Upper lobe of right lung (tissue), 1 donor: ENCODE measurements around the gene PCNP. TPM values are rescaled to one million over a fixed set of nuclear protein-coding genes. Genes with fewer than 3 reads are reported as not detected.
"Not testable (repeated sequence)": the region's sequence is repeated elsewhere in the genome, so short reads cannot be mapped to it uniquely, and the experiment has no call there.

ENCODE experiments used
- ATAC-seq: fragments of 200-7000 bp; cut with Tn5 transposase; one replicate; pipeline ENCODE4 v1.9.1; 2020; ENCODE audit warnings: mild to moderate bottlenecking, moderate library complexity
- DNase-seq: peaks from one replicate; pipeline ENCODE4 v3.0.0-alpha.2; 2020
- H3K27ac ChIP-seq: fragments of 200-600 bp; one replicate; pipeline ENCODE4 v1.8.0; 2022
- H3K27me3 ChIP-seq: fragments of 200-600 bp; one replicate; pipeline ENCODE4 v1.8.0; 2022; ENCODE audit warnings: mild to moderate bottlenecking
- H3K36me3 ChIP-seq: fragments of 200-600 bp; one replicate; pipeline ENCODE4 v1.8.0; 2022
- H3K4me1 ChIP-seq: fragments of 200-600 bp; one replicate; pipeline ENCODE4 v1.8.0; 2022
- H3K4me3 ChIP-seq: fragments of 200-600 bp; one replicate; pipeline ENCODE4 v1.8.0; 2022; ENCODE audit warnings: mild to moderate bottlenecking
- H3K9me3 ChIP-seq: fragments of 200-600 bp; one replicate; pipeline ENCODE4 v1.8.0; 2022
- intact Hi-C: fragments of 100-400 bp; cut with DNase I; formaldehyde crosslinking; loops from one replicate; pipeline ENCODE4 v1.11.0; 2022
- total RNA-seq: library from RNA; stranded (reverse); fragmentation: NEBNext Ultra II Directional; extraction: Animal tissue kit (Norgen Biotek cat#: 25700); gene quantifications from one replicate; pipeline ENCODE4 v1.2.1, GENCODE V29; 2021
- TF ChIP-seq, protein P1 (sequence below): fragments of 200-600 bp; IDR thresholded peaks from one replicate; pipeline ENCODE4 v1.8.0; 2022; ENCODE audit warnings: antibody characterized with exemption
- donor health status: DM: no; HTN: yes; CAD: no; lungs with severe emphysema.

Gene PCNP
- total RNA-seq, 1 donor from 2014 or later, result 141 TPM

DNA sequence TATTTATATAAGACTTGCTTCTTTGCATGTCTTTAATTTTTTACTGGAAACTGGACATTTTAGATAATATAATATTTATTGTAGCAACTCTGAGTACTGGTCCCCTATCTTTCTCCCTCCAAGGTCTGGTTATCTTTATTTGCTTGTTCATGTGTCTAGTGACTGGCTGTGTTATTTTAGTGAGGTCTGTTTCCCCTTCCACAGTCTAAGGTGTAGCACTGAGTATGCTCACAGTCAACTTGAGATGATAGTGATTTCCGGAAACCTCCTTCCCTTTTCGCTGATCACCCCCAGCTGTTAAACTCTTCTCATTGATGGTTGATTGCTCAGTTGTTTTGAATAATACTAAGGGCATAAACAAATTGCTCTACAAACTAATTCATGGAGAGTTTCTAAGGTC, 37.0 kb downstream of the PCNP start:
- intact Hi-C loops, result no loop called here
- H3K27ac ChIP-seq, result no peak overlapping the region
- DNase-seq (no peak), ATAC-seq (no peak)
- no peak overlapping the region for H3K4me3 ChIP-seq
- no peaks in the 10 kb centered on the region for H3K36me3 ChIP-seq
- TF ChIP-seq, protein P1, sequence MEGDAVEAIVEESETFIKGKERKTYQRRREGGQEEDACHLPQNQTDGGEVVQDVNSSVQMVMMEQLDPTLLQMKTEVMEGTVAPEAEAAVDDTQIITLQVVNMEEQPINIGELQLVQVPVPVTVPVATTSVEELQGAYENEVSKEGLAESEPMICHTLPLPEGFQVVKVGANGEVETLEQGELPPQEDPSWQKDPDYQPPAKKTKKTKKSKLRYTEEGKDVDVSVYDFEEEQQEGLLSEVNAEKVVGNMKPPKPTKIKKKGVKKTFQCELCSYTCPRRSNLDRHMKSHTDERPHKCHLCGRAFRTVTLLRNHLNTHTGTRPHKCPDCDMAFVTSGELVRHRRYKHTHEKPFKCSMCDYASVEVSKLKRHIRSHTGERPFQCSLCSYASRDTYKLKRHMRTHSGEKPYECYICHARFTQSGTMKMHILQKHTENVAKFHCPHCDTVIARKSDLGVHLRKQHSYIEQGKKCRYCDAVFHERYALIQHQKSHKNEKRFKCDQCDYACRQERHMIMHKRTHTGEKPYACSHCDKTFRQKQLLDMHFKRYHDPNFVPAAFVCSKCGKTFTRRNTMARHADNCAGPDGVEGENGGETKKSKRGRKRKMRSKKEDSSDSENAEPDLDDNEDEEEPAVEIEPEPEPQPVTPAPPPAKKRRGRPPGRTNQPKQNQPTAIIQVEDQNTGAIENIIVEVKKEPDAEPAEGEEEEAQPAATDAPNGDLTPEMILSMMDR, result no peak
- no peaks in the 10 kb centered on the region for H3K27me3 ChIP-seq
- no peaks in the 10 kb centered on the region for H3K9me3 ChIP-seq
- no peaks in the 10 kb centered on the region for H3K4me1 ChIP-seq

DNA sequence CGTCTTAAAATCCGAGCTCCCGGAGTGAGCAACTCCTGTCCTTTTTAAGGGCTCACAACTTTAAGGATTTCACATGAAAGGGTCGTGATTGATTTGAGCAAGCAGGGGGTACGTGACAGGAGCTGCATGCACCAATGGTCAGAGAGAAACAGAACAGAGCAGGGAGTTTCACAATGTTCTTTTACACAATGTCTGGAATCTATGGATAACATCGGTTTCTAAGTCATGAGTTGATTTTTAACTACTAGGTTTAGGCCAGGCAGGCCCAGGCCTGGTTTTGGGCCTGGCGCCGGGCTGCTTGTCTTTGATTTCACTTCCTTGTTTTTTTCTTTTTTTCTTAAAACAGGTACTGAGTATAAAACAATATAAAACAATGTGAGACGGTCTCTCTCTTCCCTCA, 39.0 kb downstream of the PCNP start:
- intact Hi-C loops, H3K4me3 ChIP-seq, DNase-seq: not testable (repeated sequence)

DNA sequence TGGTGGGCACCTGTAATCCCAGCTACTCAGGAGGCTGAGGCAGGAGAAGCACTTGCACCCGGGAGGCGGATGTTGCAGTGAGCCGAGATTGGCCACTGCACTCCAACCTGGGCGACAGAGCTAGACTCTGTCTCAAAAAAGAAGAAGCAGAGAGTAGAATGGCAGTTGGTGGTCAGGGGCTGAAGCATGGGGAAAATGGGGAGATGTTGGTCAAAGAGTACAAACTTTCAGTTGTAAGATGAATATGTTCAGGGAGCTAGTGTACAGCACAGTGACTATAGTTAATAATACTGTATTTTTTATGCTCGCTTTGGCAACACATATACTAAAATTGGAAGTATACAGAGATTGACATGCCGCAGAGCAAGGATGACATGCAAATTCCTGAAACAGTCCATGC, 41.5 kb downstream of the PCNP start:
- intact Hi-C loops, result no loop called here
- TF ChIP-seq, protein P1, result no peak
- no peak overlapping the region for H3K27ac ChIP-seq
- ATAC-seq (no peak), DNase-seq (no peak)
- no peak overlapping the region for H3K4me3 ChIP-seq
- no peaks in the 10 kb centered on the region for H3K4me1 ChIP-seq
- no peaks in the 10 kb centered on the region for H3K36me3 ChIP-seq
- no peaks in the 10 kb centered on the region for H3K9me3 ChIP-seq
- H3K27me3 ChIP-seq, result no peaks in the 10 kb centered on the region

More for the DNA sequence above, 39.0 kb downstream of the PCNP start:
- ATAC-seq, H3K36me3 ChIP-seq, H3K4me1 ChIP-seq, H3K9me3 ChIP-seq, H3K27ac ChIP-seq, H3K27me3 ChIP-seq: not testable (repeated sequence)

DNA sequence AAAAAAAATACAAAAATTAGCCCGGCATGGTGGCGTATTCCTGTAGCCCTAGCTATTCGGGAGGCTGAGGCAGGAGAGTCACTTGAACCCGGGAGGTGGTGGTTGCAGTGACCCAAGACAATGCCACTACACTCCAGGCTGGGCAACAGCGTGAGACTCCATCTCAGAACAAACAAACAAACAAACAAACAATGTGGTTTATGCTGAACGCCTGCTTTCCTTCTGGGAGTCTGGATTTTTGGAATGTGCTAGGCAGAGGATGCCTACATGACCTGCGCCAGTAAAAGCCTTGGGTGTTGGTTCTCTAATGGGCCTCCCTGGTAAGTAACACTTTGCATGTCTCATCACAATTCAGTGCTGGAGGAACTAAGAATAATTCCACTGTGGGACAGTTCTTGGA, 43.5 kb downstream of the PCNP start:
- TF ChIP-seq, protein P1, result no peak
- no peak overlapping the region for H3K4me3 ChIP-seq
- intact Hi-C loops, result no loop called here

DNA sequence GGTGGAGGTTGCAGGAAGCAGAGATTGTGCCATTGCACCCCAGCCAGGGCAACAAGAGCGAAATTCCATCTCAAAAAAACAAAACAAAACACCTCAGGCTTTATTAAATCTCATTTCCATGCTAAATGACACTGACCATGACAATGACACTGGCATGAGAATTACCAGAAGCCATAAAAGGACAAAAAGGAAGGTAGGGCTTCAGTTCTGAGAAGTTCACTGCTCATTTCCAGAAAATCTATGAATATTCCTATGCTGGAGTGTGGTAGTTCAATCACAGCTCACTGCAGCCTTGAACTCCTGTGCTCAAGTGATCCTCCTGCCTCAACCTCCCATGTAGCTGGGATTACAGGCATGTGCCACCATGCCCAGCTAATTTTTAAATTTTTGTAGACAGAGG, 44.7 kb downstream of the PCNP start:
- ATAC-seq (no peak), DNase-seq (no peak)
- Histone ChIP-seq H3K4me3 (no peak overlapping the region), H3K27ac (no peak overlapping the region), H3K4me1 (no peaks in the 10 kb centered on the region), H3K36me3 (no peaks in the 10 kb centered on the region), H3K9me3 (no peaks in the 10 kb centered on the region), H3K27me3 (no peaks in the 10 kb centered on the region)
- TF ChIP-seq, protein P1, result no peak
- intact Hi-C loops, result no loop called here

More for the DNA sequence above, 43.5 kb downstream of the PCNP start:
- H3K27ac ChIP-seq, result no peak overlapping the region
- ATAC-seq (no peak), DNase-seq (no peak)
- H3K27me3 ChIP-seq, result no peaks in the 10 kb centered on the region
- H3K4me1 ChIP-seq, result no peaks in the 10 kb centered on the region
- no peaks in the 10 kb centered on the region for H3K9me3 ChIP-seq
- no peaks in the 10 kb centered on the region for H3K36me3 ChIP-seq

DNA sequence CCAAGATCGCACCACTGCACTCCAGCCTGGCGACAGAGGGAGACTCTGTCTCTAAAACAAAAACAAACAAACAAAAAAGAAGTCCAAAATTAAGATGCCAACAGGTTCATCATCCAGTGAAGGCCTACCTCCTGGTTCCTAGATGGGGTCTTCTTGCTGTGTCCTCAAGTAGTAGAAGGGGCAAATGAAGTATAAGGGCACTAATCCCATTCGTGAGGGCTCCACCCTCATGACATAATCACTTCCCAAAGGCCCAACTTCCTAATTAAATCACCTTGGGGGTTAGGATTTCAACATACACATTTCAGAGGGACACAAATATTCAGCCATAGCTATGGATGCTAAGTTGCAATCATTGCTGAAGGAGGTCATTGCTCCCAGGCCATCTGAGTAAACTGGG, 45.8 kb downstream of the PCNP start:
- H3K4me3 ChIP-seq, result no peak overlapping the region
- DNase-seq, result no peak
- TF ChIP-seq, protein P1, result no peak
- H3K4me1 ChIP-seq, result no peaks in the 10 kb centered on the region
- ATAC-seq, result no peak
- no peaks in the 10 kb centered on the region for H3K9me3 ChIP-seq
- H3K36me3 ChIP-seq, result no peaks in the 10 kb centered on the region
- no peak overlapping the region for H3K27ac ChIP-seq
- intact Hi-C loops, result no loop called here
- no peaks in the 10 kb centered on the region for H3K27me3 ChIP-seq
